ENCODE measurements around the gene ARSG.

GRCh38 chr17:68437979-68438822, 146.9 kb downstream of the ARSG start:
- no peak for TF ChIP-seq CTCF (IDR thresholded peaks at IDR 0.05)
- no peak for TF ChIP-seq POLR2A (IDR thresholded peaks at IDR 0.05)
